Hepatocyte (in vitro differentiated cells): ENCODE results near the gene GPR62. TPM values are rescaled to one million over a fixed set of nuclear protein-coding genes. Genes with fewer than 3 reads are reported as not detected.

ENCODE experiments used
- DNase-seq: peaks from one replicate; pipeline ENCODE4 v3.0.0-alpha.2; 2016; ENCODE audit warnings: low spot score
- H2AFZ ChIP-seq: fragments of 200-600 bp; sonication (generic); 2 replicates; pipeline ENCODE4 v1.6.0; 2016; ENCODE audit warnings: antibody characterized with exemption, mild to moderate bottlenecking
- H3K27ac ChIP-seq: fragments of 200-600 bp; sonication (generic); 2 replicates; pipeline ENCODE4 v1.5.1; 2016; ENCODE audit warnings: mild to moderate bottlenecking
- H3K27me3 ChIP-seq: fragments of 200-600 bp; sonication (generic); 2 replicates; pipeline ENCODE4 v1.6.1; 2016
- H3K36me3 ChIP-seq: fragments of 200-600 bp; sonication (generic); replicated peaks from 2 replicates; pipeline ENCODE4 v1.5.1; 2016; ENCODE audit warnings: low read depth; ENCODE audit not compliant: insufficient read depth
- H3K4me1 ChIP-seq: fragments of 200-600 bp; sonication (generic); 2 replicates; pipeline ENCODE4 v1.5.1; 2016; ENCODE audit warnings: mild to moderate bottlenecking, moderate library complexity; ENCODE audit not compliant: insufficient read depth
- H3K4me2 ChIP-seq: fragments of 200-600 bp; sonication (generic); 2 replicates; pipeline ENCODE4 v1.6.0; 2016
- H3K4me3 ChIP-seq: fragments of 200-600 bp; sonication (generic); 2 replicates; pipeline ENCODE4 v1.5.1; 2016; ENCODE audit warnings: mild to moderate bottlenecking
- H3K79me2 ChIP-seq: fragments of 200-600 bp; sonication (generic); 2 replicates; pipeline ENCODE4 v1.6.0; 2017; ENCODE audit warnings: mild to moderate bottlenecking
- H3K9me2 ChIP-seq: fragments of 200-600 bp; sonication (generic); replicated peaks from 2 replicates; pipeline ENCODE4 v1.6.0; 2017; ENCODE audit warnings: mild to moderate bottlenecking; ENCODE audit not compliant: insufficient read depth
- H3K9me3 ChIP-seq: fragments of 200-600 bp; sonication (generic); 2 replicates; pipeline ENCODE4 v1.5.1; 2016; ENCODE audit warnings: low read depth, mild to moderate bottlenecking
- H4K20me1 ChIP-seq: fragments of 200-600 bp; sonication (generic); 2 replicates; pipeline ENCODE4 v1.6.0; 2016; ENCODE audit warnings: mild to moderate bottlenecking; ENCODE audit not compliant: insufficient read depth, poor library complexity, severe bottlenecking
- CTCF ChIP-seq: fragments of 200-600 bp; sonication (generic); IDR thresholded peaks from 2 replicates; pipeline ENCODE4 v1.5.1; 2016; ENCODE audit warnings: antibody characterized with exemption, mild to moderate bottlenecking; ENCODE audit not compliant: poor library complexity
- EZH2 ChIP-seq: fragments of 200-600 bp; sonication (generic); IDR thresholded peaks from 2 replicates; pipeline ENCODE4 v1.6.1; 2016; ENCODE audit warnings: antibody characterized with exemption, mild to moderate bottlenecking, borderline replicate concordance
- EZH2phosphoT487 ChIP-seq: fragments of 200-600 bp; sonication (generic); IDR thresholded peaks from one replicate; pipeline ENCODE4 v1.6.1; 2018; ENCODE audit warnings: antibody characterized with exemption, mild to moderate bottlenecking, low read depth, moderate library complexity; ENCODE audit not compliant: unreplicated experiment, severe bottlenecking
- WGBS: methylation state at CpG from one replicate; pipeline ENCODE4 v1.1.6; 2016; ENCODE audit warnings: low lambda C conversion rate; ENCODE audit errors: missing lambda C conversion rate; 5-methylcytosine and 5-hydroxymethylcytosine counted together
- polyA plus RNA-seq: library from polyadenylated mRNA; unstranded; fragments of >200 nt; fragmentation: Nextera tagmentation; extraction: Ambion mirVana; gene quantifications from 2 replicates; pipeline ENCODE4 v1.2.1, GENCODE V29; 2016
- total RNA-seq: library from RNA; depleted of rRNA; stranded (reverse); fragments of >200 nt; gene quantifications from 2 replicates; pipeline ENCODE4 v1.2.3, GENCODE V29; 2014

The GPR62 gene
- total and polyA plus RNA-seq, 2 experiments from 2014 or later: 0.08 TPM; not detected in 1

DNA sequence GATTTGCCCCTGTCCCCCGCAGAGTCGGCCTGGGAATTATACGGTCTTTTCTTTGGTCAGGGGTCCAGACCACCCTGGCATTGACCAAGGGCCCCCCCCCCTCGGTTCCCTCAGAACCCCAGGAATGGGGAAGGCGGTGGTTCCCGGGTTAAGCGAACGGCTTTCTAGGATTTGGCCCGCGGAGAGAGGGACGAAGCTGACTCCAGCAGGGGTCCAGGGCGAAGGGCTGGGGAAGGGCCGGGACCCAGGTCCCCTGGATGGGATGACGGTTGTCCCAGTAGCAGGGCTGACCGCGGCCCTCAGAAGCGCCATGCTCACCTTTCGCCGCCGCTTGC is 13.8 kb upstream of the GPR62 start:
- no peak for TF ChIP-seq CTCF
- no peak for TF ChIP-seq EZH2phosphoT487
- no peak for TF ChIP-seq EZH2
- Histone ChIP-seq H3K4me1 (peaks cover 10% of the 10 kb centered on the region), H3K4me3 (peak overlapping the region; percentile 21), H2AFZ (peak overlapping the region; percentile 2), H3K36me3 (no peaks in the 10 kb centered on the region), H3K4me2 (peak overlapping the region; percentile 92), H3K79me2 (peaks cover 24% of the 10 kb centered on the region), H3K27me3 (no peaks in the 10 kb centered on the region), H3K9me2 (no peaks in the 10 kb centered on the region), H4K20me1 (no peaks in the 10 kb centered on the region), H3K27ac (peak overlapping the region; percentile 15), H3K9me3 (no peaks in the 10 kb centered on the region)
- 2% methylated on average over 8 of the region's 20 CpGs for WGBS
- no peak for DNase-seq

DNA sequence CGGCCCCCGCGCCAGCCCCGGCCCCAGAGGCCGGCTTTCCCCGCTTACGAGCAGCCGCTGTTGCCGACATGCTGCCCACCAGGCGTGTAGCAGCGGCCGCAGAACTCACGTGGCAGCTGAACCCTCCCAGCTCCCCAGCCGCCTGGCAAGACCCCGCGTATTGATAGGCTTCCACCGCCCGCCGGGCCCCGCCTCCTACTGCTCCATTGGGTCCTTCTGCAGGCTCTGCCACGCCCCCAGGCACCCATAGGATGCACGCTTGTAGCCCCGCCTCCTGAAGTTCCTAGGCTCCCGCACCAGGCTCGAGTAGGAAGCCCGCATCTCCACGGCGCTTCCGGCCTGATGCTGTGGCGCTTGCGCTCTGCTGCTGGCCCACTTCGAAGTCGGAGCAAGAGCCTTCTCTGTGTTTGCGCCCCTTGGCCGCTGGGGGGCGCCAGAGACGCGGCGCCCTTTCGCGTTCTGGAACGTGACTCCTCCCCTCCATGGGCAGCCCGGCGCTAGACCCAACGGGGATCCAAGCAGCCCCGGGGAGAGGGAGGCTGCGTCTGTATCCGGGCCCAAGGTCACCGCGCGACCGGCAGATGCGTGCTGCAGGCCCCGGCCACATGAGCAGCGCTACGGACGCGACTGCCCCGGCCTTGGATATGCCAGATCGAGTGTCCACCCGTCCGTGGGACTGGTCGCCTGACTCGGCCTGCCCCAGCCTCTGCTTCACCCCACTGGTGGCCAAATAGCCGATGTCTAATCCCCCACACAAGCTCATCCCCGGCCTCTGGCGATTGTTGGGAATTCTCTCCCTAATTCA is 13.2 kb upstream of the GPR62 start, which contains the start of the genes PARP3 and RRP9:
TSS of gene PARP3 (plus strand) at position 566 of the 805 bp plus-strand sequence. CDS start 993 bp downstream, outside the sequence.
TSS of gene RRP9 (minus strand) at position 107 of the 805 bp plus-strand sequence. CDS start at position 70, 37 bp downstream.
- Histone ChIP-seq H3K9me2 (no peaks in the 10 kb centered on the region), H3K9me3 (no peaks in the 10 kb centered on the region), H3K27ac (peak within 1 kb of the TSS; percentile 82), H2AFZ (peak within 1 kb of the TSS; percentile 33), H3K36me3 (no peaks in the 10 kb centered on the region), H3K27me3 (no peaks in the 10 kb centered on the region), H4K20me1 (no peaks in the 10 kb centered on the region), H3K4me3 (peak within 1 kb of the TSS; percentile 21), H3K4me2 (peak within 1 kb of the TSS; percentile 92), H3K4me1 (peaks cover 10% of the 10 kb centered on the region), H3K79me2 (peaks cover 24% of the 10 kb centered on the region)
- WGBS: 4% methylated on average over 63 of the region's 67 CpGs
- peak; percentile 100 for DNase-seq
- TF ChIP-seq EZH2 (no peak), EZH2phosphoT487 (no peak), CTCF (peak; percentile 100)

DNA sequence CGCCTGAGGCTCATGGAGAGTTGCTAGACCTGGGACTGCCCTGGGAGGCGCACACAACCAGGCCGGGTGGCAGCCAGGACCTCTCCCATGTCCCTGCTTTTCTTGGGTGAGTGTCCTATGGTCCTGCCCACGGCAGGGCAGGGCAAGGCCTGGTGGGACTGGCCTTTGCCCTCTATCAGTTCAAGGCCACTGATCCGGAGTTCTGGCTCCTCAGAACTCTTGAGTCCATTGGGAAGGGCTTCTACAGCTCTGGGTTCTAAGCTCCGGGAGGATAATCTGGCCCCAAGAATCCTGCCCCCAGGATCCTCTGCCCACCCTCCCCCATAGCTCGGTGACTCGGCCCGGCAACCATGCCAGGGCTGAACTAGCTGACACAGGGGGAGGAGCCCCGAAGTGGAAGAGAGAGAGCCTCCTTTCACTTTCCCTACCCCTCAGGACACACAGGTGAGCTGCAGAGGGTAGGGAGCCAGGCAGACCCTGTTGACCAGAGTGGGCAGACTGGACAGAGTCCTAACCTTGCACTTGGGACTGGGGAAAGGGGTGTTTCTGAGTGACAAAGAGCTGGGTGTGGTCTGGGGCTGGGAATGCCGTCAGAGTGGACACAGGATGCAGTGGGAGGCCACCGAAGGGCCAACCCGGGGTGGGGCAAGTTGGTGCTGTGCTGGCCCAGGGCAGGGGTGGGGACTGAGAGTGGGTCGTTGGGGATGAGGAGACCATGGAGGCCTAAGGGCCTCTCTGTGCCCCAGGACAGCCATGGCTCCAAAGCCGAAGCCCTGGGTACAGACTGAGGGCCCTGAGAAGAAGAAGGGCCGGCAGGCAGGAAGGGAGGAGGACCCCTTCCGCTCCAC is 12.4 kb upstream of the GPR62 start:
- no peaks in the 10 kb centered on the region for H3K27me3 ChIP-seq
- peak; percentile 63 for DNase-seq
- no peaks in the 10 kb centered on the region for H3K9me2 ChIP-seq
- peak overlapping the region; percentile 82 for H3K27ac ChIP-seq
- TF ChIP-seq EZH2phosphoT487: no peak
- TF ChIP-seq EZH2: no peak
- no peak for TF ChIP-seq CTCF
- peak overlapping the region; percentile 72 for H3K4me2 ChIP-seq
- peaks cover 24% of the 10 kb centered on the region for H3K79me2 ChIP-seq
- no peaks in the 10 kb centered on the region for H3K9me3 ChIP-seq
- no peaks in the 10 kb centered on the region for H4K20me1 ChIP-seq
- no peak overlapping the region for H3K4me3 ChIP-seq
- WGBS: 72% methylated on average over 16 of the region's 17 CpGs
- peaks cover 10% of the 10 kb centered on the region for H3K4me1 ChIP-seq
- H3K36me3 ChIP-seq: no peaks in the 10 kb centered on the region
- H2AFZ ChIP-seq: peak overlapping the region; percentile 33
